ENCODE results near the gene PTPRM.

The PTPRM gene

DNA sequence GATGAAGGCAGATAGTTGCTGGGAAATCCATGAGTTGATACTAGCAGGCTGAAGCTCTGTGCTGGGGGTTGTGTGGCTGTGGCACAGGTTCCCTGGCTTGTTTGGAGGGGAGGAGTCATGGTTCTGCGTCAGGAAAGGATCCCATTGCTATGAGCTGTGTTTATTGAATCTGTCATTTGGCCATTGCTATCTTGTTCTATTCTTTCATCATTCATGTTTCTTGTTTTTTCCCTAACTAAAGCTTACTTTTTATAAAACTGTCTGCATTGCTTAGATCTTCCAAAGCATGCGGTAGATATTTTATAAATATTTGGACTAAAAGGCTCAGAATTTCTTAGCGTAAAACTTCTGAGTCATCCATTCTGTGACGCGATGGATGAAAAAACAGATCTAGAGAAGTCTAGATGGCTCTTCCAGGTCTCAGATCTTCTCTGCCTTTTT is 335.3 kb downstream of the PTPRM start:
- DNase-seq = no peak

DNA sequence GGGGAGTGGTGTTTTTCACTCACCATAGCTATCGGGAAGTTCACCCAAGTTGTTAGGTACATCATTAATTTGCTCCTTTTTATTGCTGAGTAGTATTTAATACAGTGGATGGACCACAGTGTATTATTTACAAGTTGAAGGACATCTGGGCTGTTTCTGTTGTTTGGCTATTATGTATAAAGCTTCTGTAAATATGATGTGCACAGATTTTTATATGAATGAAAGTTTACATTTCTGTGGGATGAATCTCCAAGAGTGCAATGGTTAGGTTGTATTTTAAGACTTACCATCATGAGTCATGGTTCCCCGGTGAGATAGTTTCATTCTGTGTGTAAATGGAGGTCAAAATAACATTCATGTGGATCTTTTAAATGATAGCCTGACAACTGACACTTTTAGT is 337.4 kb downstream of the PTPRM start:
- DNase-seq = no peak

DNA sequence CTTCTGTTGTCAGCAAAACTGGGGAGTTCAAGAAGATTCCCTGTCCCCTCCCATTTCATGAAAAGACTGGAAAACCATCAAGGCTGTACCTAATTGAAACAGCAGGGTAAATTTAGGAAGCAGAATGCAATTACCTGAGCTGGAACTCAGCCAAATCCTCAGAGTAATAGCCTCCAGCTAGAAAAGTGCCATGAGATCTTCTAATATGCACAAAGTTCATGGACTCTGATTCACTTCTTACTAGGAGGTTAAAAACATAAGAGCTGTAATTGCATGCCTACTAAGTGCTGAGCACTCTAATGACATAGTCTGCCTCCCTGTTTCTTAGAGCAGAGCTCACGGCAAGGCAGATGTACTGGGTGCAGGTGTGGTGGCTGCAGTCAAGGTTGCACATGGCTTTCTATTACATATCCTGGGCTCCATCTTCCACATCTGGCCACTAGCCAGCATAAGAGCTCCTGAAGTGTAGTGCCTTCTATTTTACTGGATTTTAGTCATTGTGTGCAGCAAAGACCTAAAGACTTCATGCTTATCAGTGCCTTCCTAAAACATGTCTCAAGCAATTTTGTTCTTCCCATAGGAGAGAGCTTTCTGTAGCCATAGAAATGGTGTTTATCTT is 341.7 kb downstream of the PTPRM start:
- no peak for DNase-seq

DNA sequence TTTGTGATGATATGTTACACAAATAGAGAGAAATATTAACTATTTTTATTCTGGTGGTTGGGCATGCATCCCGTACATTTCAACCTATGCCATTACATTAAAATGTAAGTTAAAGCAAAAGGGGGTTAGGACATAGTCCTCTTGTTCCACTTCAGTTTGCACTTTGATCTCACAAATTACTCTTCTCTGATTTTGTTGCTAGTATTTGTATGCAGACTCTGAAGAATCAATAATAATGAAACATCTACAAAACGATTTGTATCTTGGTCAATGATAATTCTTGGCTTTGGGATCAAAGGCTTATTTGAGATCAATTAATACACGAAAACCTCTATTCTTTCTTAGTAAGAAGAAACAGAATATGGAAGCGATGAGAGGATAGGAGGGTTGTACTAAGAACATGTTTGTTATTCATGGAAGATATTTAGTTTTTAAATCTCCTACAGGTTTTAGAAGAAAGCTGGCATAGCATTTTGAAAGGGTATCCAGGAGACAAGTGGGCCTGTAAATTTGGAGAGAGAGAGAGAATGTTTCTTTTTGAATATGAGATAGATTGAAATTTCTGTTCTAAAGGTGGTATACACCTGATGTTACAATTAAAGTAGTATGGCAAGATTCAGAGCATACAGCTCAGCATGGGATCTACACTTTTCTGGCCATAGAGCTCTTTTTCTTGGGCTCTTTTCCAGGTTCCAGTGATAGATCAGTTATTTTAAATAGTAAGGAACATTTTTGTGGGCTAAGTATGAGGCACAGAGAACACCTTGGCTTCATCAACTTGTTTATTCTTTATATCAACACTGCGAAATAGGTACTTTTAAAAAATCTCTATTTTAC is 347.9 kb downstream of the PTPRM start:
- no peak for DNase-seq

DNA sequence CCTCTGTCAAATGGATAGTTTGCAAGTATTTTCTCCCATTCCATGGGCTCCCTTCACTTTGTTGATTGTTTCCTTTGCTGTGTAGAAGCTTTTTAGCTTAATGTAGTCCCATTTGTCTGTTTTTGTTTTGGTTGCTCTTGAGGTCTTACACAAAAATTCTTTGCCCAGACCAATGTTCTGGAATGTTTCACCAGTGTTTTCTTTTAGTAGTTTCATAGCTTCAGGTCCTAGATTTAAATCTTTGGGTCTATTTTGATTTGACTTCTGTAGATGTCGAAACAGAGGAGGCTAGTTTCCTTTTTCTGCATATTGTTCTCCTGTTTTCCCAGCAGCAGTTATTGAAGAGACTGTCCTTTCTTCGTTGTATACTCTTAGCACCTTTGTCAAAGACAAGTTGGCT is 351.6 kb downstream of the PTPRM start:
- no peak for DNase-seq

DNA sequence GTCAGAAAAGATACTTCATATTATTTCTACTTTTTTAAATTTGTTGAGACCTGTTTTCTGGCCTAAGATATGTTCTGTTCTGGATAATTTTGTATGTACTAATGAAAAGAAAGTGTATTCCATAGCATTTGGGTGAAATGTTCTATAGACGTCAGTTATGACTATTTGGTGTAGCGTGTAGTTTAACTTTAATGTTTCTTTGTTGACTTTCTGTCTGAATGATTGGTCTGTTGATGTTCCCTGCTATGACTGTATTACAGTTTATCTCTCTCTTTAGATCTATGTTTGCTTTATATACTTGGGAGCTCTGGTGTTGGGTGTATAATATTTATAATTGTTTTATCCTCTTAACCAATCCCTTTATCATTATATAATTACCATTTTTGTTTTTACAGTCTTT is 352.4 kb downstream of the PTPRM start:
- DNase-seq = no peak

DNA sequence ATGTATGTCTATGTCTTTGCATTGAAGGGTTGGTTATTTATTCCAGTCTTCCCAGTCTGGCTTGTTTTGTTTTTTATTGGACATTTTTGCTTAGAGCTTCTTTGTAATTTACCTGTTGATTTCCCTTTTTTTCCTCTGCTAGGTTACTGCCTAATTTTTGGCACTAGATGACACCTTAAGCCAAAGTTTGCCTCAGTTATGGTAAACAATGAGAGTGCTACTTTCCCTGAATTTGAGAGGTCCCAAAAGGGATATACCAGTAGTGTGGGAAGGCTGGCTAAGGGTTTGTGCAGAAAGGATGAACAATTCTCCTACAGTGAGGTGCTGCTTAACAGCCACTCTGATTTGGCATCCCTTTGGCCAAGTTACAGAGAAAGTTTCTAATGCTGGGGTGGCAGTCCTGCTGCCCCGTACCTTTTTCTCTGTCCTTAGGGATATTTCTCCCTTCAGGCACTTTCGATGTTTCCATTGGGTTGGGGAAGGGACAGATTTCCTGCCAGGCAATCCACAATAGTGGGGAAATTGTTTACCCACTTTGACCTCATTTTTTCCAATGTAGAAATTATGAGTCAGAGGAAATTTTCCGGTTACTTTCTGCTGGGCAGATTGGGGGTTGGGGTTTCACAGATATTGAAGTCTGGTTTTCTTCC is 354.9 kb downstream of the PTPRM start:
- no peak for DNase-seq

DNA sequence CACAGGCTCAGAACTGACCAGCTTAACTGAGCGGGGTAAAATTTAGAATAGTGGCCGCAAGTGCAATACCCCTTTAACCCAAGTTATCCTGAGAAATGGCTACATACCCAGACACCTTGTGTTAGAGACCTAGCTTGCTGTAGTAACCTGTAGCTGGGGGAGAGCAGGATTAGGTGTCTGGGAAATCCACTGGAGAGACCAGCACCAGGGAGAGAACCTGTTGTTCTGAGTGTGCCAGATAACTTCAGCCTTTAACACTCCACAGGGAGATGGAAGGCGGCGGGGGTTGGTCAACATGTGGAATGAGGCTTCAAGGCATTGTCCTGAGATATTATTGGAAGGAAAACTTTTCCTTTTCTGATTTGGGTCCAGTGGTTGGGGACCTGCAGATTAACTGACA is 356.0 kb downstream of the PTPRM start:
- no peak for DNase-seq

DNA sequence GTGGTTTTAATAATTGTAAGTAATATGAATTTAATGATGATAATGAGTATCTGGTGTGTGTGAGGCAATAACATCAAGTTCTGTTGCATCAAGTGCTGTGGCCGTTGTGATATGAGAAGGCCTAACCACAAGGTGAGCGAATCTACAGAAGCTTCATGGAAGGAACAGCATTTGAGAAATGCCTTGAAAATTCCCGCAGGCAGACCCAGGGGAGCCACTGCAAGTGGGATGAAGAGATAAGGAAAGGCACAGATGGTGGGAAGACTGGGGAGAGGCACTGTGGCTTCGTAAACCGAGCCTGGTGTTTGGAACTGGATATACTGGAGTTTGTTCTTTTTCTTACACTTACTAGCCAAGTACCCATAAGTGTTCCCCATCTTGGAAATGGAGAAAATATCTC is 357.5 kb downstream of the PTPRM start:
- DNase-seq = no peak

DNA sequence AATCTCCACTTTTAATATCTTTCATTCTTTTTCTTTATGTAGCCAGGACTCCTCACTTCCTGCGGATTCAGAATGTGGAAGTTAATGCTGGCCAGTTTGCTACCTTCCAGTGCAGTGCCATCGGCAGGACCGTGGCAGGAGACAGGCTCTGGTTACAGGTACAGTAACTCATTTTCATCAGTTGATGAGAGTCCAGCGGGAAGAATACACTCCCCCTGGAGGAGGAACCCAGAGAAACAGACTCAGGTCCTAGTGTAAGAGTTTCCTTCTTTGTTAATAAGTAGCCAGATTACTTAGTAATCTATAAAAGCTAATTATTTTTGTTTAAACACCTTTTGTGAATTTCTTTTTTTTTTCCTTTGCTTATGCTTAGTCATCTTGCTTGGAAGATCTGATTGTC is 359.4 kb downstream of the PTPRM start:
- no peak for DNase-seq

DNA sequence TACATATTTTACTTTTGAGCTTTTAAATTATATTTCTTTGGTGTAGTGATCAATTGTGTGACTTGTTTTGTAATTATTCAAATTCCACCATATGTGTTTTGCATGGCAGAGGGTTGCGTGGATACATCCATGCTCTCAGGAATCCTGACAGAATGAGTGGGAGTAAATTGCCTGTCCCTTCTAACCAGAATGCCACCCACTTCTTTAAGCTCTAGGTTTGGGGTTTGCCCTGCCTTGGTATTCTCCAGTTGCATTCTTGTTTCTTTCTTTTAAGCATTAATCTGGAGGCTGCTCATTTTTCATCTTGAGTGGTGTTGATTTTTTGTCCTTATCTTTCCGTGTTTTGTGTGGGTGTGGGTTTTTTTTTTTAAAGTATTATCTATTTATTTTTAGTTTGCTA is 360.0 kb downstream of the PTPRM start:
- no peak for DNase-seq

DNA sequence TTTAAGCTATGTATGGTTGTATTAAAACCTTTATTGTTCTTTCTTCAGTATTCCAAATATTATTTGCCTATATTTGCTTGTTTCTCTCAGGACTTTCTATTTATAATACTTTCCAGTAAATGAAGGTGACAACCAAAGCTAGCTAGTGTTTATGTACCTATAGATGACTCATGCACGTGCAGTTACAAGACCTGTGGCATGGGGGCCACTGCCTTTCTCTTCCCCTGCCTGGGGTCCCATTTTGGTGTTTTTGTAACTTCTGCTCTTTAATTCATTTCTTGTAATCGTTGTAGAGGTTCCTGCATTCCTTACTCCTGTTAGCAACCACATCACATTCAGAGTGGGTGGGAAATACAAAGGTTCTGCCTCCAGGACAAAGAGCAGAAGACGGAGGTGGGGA is 364.6 kb downstream of the PTPRM start:
- DNase-seq = no peak

DNA sequence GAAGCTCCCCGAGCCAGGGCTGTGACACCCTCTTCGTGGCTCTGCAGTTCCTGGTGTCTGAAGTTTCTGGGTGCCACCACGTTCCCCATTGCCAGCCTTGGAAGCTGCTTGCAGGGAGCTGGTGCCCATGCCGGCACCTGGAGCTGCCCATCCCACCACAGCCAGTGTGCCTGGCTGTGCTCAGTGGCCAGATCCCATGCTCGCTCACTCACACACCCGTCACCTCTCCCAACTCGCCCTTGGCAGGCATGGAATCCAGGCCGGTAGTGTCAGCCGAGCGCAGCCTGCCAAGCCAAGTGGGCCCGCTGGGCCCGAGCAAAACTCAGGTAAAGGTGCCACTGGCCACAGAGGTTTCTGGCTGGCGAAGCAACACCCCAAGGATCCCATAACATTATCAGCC is 370.2 kb downstream of the PTPRM start:
- no peak for DNase-seq

DNA sequence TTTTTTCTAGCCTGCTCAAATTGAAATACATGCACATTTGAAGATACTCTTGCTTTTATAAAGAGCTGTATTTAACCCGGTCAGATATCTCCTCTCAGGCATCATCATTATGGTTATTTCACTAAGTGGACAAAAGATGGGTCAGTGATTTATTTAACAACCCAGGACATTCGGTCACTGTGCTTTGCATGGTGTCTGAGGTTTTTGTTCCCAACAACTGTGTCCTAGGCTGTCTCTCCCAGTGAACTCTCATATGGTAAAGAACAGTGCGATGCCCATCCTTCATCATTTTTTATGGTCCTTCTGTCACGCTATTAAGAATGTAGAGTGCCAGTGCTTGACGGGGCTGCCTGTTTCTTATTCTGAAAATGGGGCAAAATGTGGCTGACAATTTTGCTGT is 372.4 kb downstream of the PTPRM start:
- DNase-seq = no peak

DNA sequence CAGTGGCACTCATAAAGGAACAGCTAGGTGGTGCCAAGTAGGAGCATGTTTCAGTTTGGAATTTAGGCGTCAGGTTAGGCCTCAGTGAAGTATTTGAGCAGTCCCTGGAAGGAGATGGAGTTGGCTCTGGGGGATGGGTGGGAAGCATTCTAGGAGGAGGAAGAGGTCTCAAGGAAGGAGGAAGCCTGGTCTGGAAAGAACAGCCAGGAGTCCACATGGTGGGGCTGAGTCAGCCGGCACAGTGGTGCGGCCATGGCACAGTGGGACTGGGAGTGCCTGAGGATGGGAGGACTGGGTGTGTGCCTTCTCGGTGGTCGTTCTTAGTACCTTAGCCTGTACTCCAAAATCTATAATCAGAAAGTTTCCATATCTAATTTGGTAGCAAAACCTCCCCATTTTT is 373.3 kb downstream of the PTPRM start:
- no peak for DNase-seq

DNA sequence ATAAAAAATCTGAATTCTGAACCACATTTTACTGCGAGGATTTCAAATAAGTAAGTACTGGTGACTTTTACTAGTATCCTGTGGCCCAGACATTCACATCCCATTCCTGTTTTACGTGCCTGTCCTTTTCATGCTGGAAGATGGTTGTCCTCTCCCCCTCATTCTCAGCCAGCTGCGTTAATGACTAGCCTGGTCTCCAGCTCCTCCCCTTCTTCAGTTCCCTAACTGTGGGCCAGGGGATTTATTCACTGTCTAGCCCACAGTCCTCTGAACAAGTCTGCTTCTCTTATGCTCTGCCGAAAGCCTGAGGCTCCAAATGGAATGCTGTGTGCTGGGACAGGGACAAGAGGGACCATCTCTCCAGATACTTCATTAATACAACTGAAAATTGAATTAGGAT is 373.9 kb downstream of the PTPRM start:
- DNase-seq = no peak

DNA sequence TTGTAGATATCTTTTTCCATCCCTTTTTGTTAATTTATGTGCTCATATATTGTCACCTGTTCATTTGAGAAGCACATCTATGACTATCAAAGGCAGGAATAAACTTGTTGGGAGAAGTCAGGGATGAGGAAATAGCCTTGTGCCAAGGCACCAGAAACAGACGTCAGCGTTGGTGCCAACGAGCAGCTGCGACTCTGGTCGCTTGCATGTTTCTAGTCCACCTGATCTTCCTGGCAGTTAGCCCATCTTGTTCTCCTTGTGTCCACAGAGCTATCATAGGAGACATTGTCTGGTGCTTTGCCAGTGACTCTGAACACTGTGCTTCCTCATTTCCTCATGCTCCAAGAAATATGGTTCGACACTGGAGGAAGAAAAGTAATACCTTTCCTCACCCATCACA is 374.4 kb downstream of the PTPRM start:
- DNase-seq = no peak

DNA sequence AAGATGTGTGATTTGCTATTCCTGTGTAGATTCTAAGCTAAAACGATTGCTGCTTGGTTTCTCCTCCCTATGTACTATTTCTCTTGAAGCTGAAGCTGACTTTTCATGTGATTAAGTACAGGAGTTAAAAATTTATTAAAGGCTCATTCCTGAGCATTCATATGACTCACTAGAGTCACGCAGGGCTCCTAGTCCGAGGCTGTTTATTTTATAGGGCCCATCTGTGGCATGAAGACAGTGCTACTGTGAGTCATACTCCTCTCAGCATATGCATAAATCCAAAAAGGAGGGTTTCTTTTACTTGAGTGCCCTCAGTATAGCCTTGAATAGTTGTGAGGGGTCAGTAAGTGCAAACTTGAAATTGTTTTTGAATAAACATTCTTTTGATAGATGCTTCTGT is 378.8 kb downstream of the PTPRM start:
- DNase-seq = no peak

DNA sequence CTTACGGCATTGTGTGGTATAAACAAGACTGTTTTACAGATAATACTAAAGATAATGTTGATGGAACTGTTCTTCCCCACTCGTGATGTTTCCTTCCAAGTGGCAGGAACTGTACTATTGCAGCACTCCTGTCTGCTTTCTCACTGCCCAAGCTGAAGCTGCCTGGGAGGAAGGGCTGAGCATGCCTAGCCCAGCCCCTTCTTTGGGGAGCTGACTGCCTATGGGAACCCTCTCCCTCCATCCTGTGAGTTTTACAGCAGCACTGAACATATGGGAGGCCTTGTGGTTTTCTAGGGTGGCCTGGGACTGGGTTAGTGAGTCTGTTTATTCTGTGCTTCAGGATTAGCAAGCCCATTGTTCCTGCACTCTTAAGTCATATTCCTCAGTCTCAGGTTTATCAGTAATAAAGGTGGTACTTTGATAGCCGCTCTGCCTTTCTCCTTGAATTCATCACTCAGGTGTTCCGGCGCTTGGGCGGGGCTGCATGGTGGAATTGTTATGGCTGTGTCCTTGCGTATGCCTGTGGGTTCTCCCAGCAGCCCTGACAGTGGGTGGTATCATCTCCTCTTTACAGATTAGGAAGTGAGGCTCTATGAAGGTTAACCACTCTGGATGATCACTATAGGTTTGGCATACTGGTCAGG is 379.7 kb downstream of the PTPRM start:
- DNase-seq = no peak

DNA sequence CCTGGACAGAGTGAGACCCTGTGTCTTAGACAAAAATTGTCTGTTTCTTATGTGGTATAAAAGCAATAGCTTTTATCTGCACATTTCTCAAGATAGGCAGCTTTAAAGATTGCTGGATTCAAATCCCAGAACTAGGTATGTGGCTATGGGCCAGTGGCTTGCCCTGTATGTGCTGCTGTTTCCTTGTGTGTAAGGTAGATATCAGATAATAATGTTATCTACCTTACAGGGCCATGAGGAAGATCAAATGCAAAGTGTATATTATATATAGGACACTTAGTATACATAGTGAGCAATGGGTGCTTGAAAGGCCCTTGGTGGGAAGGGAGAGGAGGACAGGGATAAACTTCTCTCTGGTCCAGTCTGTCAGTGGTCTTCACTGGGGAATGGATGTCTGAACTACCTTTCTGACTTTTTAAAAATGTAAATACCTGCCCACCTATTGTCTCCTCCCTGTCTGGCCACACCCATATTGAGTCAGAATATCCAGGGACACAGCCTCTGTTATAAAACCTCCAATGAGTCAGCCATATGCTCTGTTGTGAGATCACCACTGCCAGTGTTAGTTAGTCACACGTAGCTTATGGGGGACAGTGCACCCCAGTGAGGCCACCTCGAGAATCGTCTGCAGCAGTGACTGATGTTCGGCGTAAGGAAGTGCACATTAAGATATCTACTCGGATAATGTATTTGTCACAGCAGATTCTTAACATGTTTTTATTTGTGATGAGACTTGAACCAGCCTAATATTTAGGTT is 383.4 kb downstream of the PTPRM start:
- DNase-seq = no peak

DNA sequence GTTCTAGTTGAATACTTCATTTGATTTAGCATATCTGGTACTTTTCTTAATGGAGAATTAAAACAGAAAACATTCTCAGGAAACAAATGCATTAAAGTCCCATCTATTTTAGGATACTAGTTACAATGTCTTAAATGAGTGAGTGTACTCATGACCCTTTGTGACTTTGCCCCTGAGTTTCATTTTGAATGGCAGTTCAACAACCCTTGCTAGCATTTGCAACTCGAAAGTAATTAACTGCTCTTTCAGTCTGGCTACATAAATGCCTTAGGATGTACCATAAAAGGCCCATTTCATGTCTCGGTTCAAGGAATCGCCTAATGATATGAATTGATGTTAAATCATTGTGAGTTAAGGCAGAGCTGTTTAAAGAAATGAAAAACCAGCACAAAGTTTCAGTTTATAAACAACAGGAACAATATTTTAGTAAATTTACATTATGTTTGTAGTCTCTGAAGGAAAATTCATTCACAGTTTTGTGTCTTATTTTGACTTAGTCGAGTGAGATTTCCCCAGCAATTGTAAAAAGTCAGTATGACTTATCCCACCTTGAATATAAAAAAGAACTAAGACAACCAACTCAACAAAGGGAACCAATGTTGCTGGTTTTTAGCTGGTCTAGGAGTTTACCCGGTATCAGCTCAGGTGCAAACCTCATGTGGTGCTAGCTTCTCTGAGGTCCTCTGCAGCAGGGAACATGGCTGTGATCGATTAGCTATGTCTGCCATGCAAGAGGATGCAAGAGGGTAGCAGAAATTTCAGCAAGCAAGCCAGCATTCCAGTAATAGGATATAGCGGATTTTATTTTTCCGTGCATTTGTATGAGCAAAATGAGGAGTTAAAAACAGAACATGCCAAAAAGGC is 386.2 kb downstream of the PTPRM start:
- no peak for DNase-seq

All from right kidney (tissue), 1 donor.